A549 (cell line): ENCODE measurements around the gene GAN.

Experiments
- BHLHE40 ChIP-seq: IDR thresholded peaks from 2 replicates; pipeline ENCODE4 v1.6.1; 2012; ENCODE audit warnings: low read depth, low read length, inconsistent platforms
- CTCF ChIP-seq: fragments of >200 bp; sonication (Bioruptor Twin); formaldehyde crosslinking; IDR thresholded peaks from 3 replicates; pipeline ENCODE4 v1.5.1; 2016
- FOSL2 ChIP-seq, 2 experiments: fragments of 450-650 bp in 1 of 2; fragments of >200 bp in 1 of 2; sonication (Bioruptor Twin) in 1 of 2; formaldehyde crosslinking; IDR thresholded peaks; 2 replicates each; pipeline versions ENCODE4 v1.5.0 to v1.6.1; 2016 to 2020; ENCODE audit warnings: mild to moderate bottlenecking in 1 of 2, moderate library complexity in 1 of 2
- KDM5A ChIP-seq: fragments of 200-600 bp; sonication (generic); IDR thresholded peaks from 2 replicates; pipeline ENCODE4 v1.6.1; 2016; ENCODE audit warnings: antibody characterized with exemption, mild to moderate bottlenecking
- MAFK ChIP-seq: fragments of 450-650 bp; IDR thresholded peaks from 2 replicates; pipeline ENCODE4 v1.6.1; 2014; ENCODE audit not compliant: partially characterized antibody
- MAZ ChIP-seq: fragments of 150-350 bp; IDR thresholded peaks from 2 replicates; pipeline ENCODE4 v1.6.1; 2014; ENCODE audit warnings: antibody characterized with exemption, low read depth, low read length, borderline replicate concordance
- NR3C1 ChIP-seq: fragments of >200 bp; sonication (Bioruptor Twin); formaldehyde crosslinking; IDR thresholded peaks from 3 replicates; pipeline ENCODE4 v1.6.1; 2017
- POLR2A ChIP-seq: IDR thresholded peaks from 2 replicates; pipeline ENCODE4 v1.6.1; 2012; ENCODE audit warnings: mild to moderate bottlenecking, low read length
- RCOR1 ChIP-seq: fragments of 150-350 bp; IDR thresholded peaks from 2 replicates; pipeline ENCODE4 v1.6.1; 2014; ENCODE audit warnings: antibody characterized with exemption, low read length, low read depth
- SREBF2 ChIP-seq: fragments of 450-650 bp; IDR thresholded peaks from 2 replicates; pipeline ENCODE4 v1.6.1; 2014; ENCODE audit warnings: mild to moderate bottlenecking, moderate library complexity

GRCh38 chr16:81429045-81429521, 114.3 kb downstream of the GAN start:
- TF ChIP-seq MAZ (no peak), CTCF (peak; percentile 39), POLR2A (no peak), BHLHE40 (no peak), FOSL2 (IDR thresholded peaks at IDR 0.05) (no peak), FOSL2 (CRISPR knock-in tag; IDR thresholded peaks at IDR 0.05) (no peak), RCOR1 (no peak), MAFK (no peak), NR3C1 (no peak), KDM5A (no peak), SREBF2 (no peak)
